H9 (cell line): ENCODE measurements around the gene KIF13A. TPM values are rescaled to one million over a fixed set of nuclear protein-coding genes. Genes with fewer than 3 reads are reported as not detected.

Experiments
- DNase-seq: peaks from one replicate; pipeline ENCODE4 v3.0.0-alpha.2; 2017
- H2AFZ ChIP-seq: one replicate; pipeline ENCODE4 v1.6.1; 2013; ENCODE audit warnings: mild to moderate bottlenecking, low read length, control low read depth, moderate library complexity
- H2AK5ac ChIP-seq: 2 replicates; pipeline ENCODE4 v1.6.1; 2013; ENCODE audit warnings: low read length, control low read depth, mixed read lengths; ENCODE audit not compliant: insufficient read length
- H2BK120ac ChIP-seq: one replicate; pipeline ENCODE4 v1.6.1; 2013; ENCODE audit warnings: low read depth, mild to moderate bottlenecking, low read length, control low read depth, inconsistent platforms; ENCODE audit not compliant: poor library complexity, severe bottlenecking
- H2BK12ac ChIP-seq: 2 replicates; pipeline ENCODE4 v1.6.1; 2013; ENCODE audit warnings: low read length, control low read depth, mixed read lengths, low read depth; ENCODE audit not compliant: insufficient read length
- H2BK15ac ChIP-seq: 2 replicates; pipeline ENCODE4 v1.6.1; 2013; ENCODE audit warnings: low read depth, low read length, control low read depth
- H2BK20ac ChIP-seq: one replicate; pipeline ENCODE4 v1.6.1; 2013; ENCODE audit warnings: low read depth, mild to moderate bottlenecking, low read length, control low read depth, inconsistent platforms; ENCODE audit not compliant: poor library complexity, severe bottlenecking
- H2BK5ac ChIP-seq: 2 replicates; pipeline ENCODE4 v1.6.1; 2013; ENCODE audit warnings: low read length, control low read depth, mixed read lengths; ENCODE audit not compliant: insufficient read length
- H3K14ac ChIP-seq: 2 replicates; pipeline ENCODE4 v1.6.1; 2013; ENCODE audit warnings: low read length, control low read depth; ENCODE audit not compliant: insufficient read depth
- H3K18ac ChIP-seq: 2 replicates; pipeline ENCODE4 v1.6.1; 2013; ENCODE audit warnings: low read depth, mild to moderate bottlenecking, mixed read lengths, low read length, control low read depth; ENCODE audit not compliant: insufficient read length
- H3K23ac ChIP-seq: 2 replicates; pipeline ENCODE4 v1.6.1; 2013; ENCODE audit warnings: low read length, control low read depth, mixed read lengths, low read depth; ENCODE audit not compliant: insufficient read length
- H3K23me2 ChIP-seq: 2 replicates; pipeline ENCODE4 v1.6.1; 2013; ENCODE audit warnings: low read depth, mild to moderate bottlenecking, mixed read lengths, low read length, control low read depth; ENCODE audit not compliant: insufficient read length, poor library complexity, severe bottlenecking
- H3K27ac ChIP-seq: 2 replicates; pipeline ENCODE4 v1.5.1; 2013; ENCODE audit warnings: low read length, control low read depth, mixed read lengths, low read depth; ENCODE audit not compliant: insufficient read length
- H3K27me3 ChIP-seq: 2 replicates; pipeline ENCODE4 v1.6.1; 2013; ENCODE audit warnings: low read length, control low read depth, inconsistent platforms; ENCODE audit not compliant: insufficient read depth
- H3K4ac ChIP-seq: 2 replicates; pipeline ENCODE4 v1.6.1; 2013; ENCODE audit warnings: low read depth, mild to moderate bottlenecking, control low read depth, inconsistent platforms, low read length, moderate library complexity
- H3K4me1 ChIP-seq: 2 replicates; pipeline ENCODE4 v1.6.1; 2013; ENCODE audit warnings: low read length, control low read depth, inconsistent platforms; ENCODE audit not compliant: insufficient read depth
- H3K4me2 ChIP-seq: 2 replicates; pipeline ENCODE4 v1.6.1; 2013; ENCODE audit warnings: low read length, control low read depth, mixed read lengths; ENCODE audit not compliant: insufficient read length, insufficient read depth
- H3K56ac ChIP-seq: 2 replicates; pipeline ENCODE4 v1.6.1; 2013; ENCODE audit warnings: low read depth, mild to moderate bottlenecking, mixed read lengths, low read length, control low read depth; ENCODE audit not compliant: insufficient read length
- H3K79me1 ChIP-seq: 2 replicates; pipeline ENCODE4 v1.6.1; 2013; ENCODE audit warnings: low read depth, mild to moderate bottlenecking, moderate library complexity, low read length, control low read depth, inconsistent platforms; ENCODE audit not compliant: insufficient read depth, poor library complexity, severe bottlenecking
- H3K79me2 ChIP-seq: 2 replicates; pipeline ENCODE4 v1.6.1; 2013; ENCODE audit warnings: low read length, control low read depth, inconsistent platforms; ENCODE audit not compliant: insufficient read depth
- H3K9ac ChIP-seq: 2 replicates; pipeline ENCODE4 v1.6.1; 2013; ENCODE audit warnings: low read length, control low read depth, mixed read lengths; ENCODE audit not compliant: insufficient read length; ENCODE audit errors: extremely low read depth
- H3K9me3 ChIP-seq: one replicate; pipeline ENCODE4 v1.6.1; 2013; ENCODE audit warnings: low read depth, low read length, inconsistent platforms; ENCODE audit not compliant: control insufficient read depth
- H3T11ph ChIP-seq: one replicate; pipeline ENCODE4 v1.6.1; 2013; ENCODE audit warnings: mild to moderate bottlenecking, low read length, control low read depth, inconsistent platforms
- H4K20me1 ChIP-seq: one replicate; pipeline ENCODE4 v1.6.1; 2013; ENCODE audit not compliant: control insufficient read depth, insufficient read length, insufficient read depth
- H4K5ac ChIP-seq: 2 replicates; pipeline ENCODE4 v1.6.1; 2013; ENCODE audit warnings: low read depth, mild to moderate bottlenecking, mixed read lengths, low read length, control low read depth; ENCODE audit not compliant: insufficient read length
- H4K8ac ChIP-seq: replicated peaks from 2 replicates; pipeline ENCODE4 v1.6.1; 2013; ENCODE audit warnings: low read length, control low read depth, mixed read lengths, low read depth; ENCODE audit not compliant: insufficient read length
- H4K91ac ChIP-seq: 2 replicates; pipeline ENCODE4 v1.6.1; 2013; ENCODE audit warnings: low read depth, mild to moderate bottlenecking, moderate library complexity, mixed read lengths, low read length, control low read depth; ENCODE audit not compliant: insufficient read length
- H3K27ac Mint-ChIP-seq, 3 experiments: 2 replicates in 2 of 3; 3 replicates in 1 of 3; pipeline ENCODE4 v1.8.0; 2020 to 2021; ENCODE audit warnings: mixed read lengths in 3 of 3, mild to moderate bottlenecking in 1 of 3, moderate library complexity in 1 of 3
- H3K27me3 Mint-ChIP-seq: 2 replicates; pipeline ENCODE4 v1.8.0; 2021; ENCODE audit warnings: low read depth, mild to moderate bottlenecking, moderate library complexity, mixed read lengths
- H3K36me3 Mint-ChIP-seq, 3 experiments: 2 replicates in 2 of 3; 3 replicates in 1 of 3; pipeline ENCODE4 v1.8.0; 2020 to 2021; ENCODE audit warnings: low read depth in 3 of 3, mixed read lengths in 3 of 3; ENCODE audit not compliant: insufficient read depth in 1 of 3
- H3K4me1 Mint-ChIP-seq, 2 experiments: 2 replicates each; pipeline ENCODE4 v1.8.0; 2020; ENCODE audit warnings: mixed read lengths in 2 of 2
- H3K4me3 Mint-ChIP-seq, 2 experiments: 2 replicates in 1 of 2; 3 replicates in 1 of 2; pipeline ENCODE4 v1.8.0; 2020 to 2021; ENCODE audit warnings: mild to moderate bottlenecking in 2 of 2, mixed read lengths in 2 of 2, moderate library complexity in 1 of 2
- H3K9me3 Mint-ChIP-seq, 2 experiments: 2 replicates in 1 of 2; 3 replicates in 1 of 2; pipeline ENCODE4 v1.8.0; 2020; ENCODE audit warnings: mild to moderate bottlenecking in 2 of 2, mixed read lengths in 2 of 2, moderate library complexity in 1 of 2
- WGBS: extraction: QIAGEN DNeasy Blood & Tissue Kit; methylation state at CpG from one replicate; pipeline ENCODE4 v1.1.7; 2013; ENCODE audit warnings: missing lambda C conversion rate, low lambda C conversion rate, mixed read lengths; ENCODE audit not compliant: insufficient read length; ENCODE audit errors: extremely low coverage; 5-methylcytosine and 5-hydroxymethylcytosine counted together
- total RNA-seq: library from RNA; stranded (reverse); gene quantifications from 2 replicates; pipeline ENCODE4 v1.2.1, GENCODE V29; 2021
- TF ChIP-seq, protein P1 (sequence below): fragments of 200-600 bp; sonication (generic); conservative IDR thresholded peaks from 3 replicates; pipeline ENCODE4 v1.8.0; 2021; ENCODE audit warnings: antibody characterized with exemption, mild to moderate bottlenecking

KIF13A gene
- total RNA-seq, 1 experiment from 2014 or later: 38.2 TPM

- Mint-ChIP-seq H3K27me3 (no peaks in the 10 kb centered on the region), H3K27ac (peak overlapping the region; percentile 36 to 97 (median 96)), H3K4me3 (peak overlapping the region; percentile 11 to 39; a peak in 4 of 5 replicates), H3K4me1 (peaks cover 42 to 51% of the 10 kb centered on the region in 2 experiments), H3K9me3 (peaks cover 0 to 3% of the 10 kb centered on the region in 2 experiments; a peak in 3 of 5 replicates), H3K36me3 (peaks cover 0 to 11% (median 2%) of the 10 kb centered on the region in 3 experiments; a peak in 3 of 7 replicates)
- TF ChIP-seq, protein P1, sequence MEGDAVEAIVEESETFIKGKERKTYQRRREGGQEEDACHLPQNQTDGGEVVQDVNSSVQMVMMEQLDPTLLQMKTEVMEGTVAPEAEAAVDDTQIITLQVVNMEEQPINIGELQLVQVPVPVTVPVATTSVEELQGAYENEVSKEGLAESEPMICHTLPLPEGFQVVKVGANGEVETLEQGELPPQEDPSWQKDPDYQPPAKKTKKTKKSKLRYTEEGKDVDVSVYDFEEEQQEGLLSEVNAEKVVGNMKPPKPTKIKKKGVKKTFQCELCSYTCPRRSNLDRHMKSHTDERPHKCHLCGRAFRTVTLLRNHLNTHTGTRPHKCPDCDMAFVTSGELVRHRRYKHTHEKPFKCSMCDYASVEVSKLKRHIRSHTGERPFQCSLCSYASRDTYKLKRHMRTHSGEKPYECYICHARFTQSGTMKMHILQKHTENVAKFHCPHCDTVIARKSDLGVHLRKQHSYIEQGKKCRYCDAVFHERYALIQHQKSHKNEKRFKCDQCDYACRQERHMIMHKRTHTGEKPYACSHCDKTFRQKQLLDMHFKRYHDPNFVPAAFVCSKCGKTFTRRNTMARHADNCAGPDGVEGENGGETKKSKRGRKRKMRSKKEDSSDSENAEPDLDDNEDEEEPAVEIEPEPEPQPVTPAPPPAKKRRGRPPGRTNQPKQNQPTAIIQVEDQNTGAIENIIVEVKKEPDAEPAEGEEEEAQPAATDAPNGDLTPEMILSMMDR: no peak
- peak overlapping the region; percentile 98 for H2BK12ac ChIP-seq
- H3K27me3 ChIP-seq: no peaks in the 10 kb centered on the region
- H3K79me1 ChIP-seq: no peaks in the 10 kb centered on the region
- peak overlapping the region; percentile 49 for H2AFZ ChIP-seq
- peak overlapping the region; percentile 56 for H3K9ac ChIP-seq
- no peaks in the 10 kb centered on the region for H4K20me1 ChIP-seq
- H2BK20ac ChIP-seq: no peak overlapping the region
- no peak overlapping the region for H4K91ac ChIP-seq
- H3K23me2 ChIP-seq: no peaks in the 10 kb centered on the region
- DNase-seq: peak; percentile 81
- peak overlapping the region; percentile 89 for H3T11ph ChIP-seq
- peak overlapping the region; percentile 74 for H3K18ac ChIP-seq
- no CpG with 5 or more reads among the region's 11 CpGs for WGBS
- no peak overlapping the region for H3K56ac ChIP-seq
- H3K27ac ChIP-seq: peak overlapping the region; percentile 81
- H3K14ac ChIP-seq: peak overlapping the region; percentile 66; the same call in 1 of the 2 replicates
- no peak overlapping the region for H3K23ac ChIP-seq
- H4K5ac ChIP-seq: peak overlapping the region; percentile 89
- no peak overlapping the region for H4K8ac ChIP-seq
- H3K4ac ChIP-seq: no peak overlapping the region; the same call in 1 of the 2 replicates
- H3K4me2 ChIP-seq: peak overlapping the region; percentile 20
- H2BK15ac ChIP-seq: no peak overlapping the region
- no peaks in the 10 kb centered on the region for H3K79me2 ChIP-seq
- peak overlapping the region; percentile 56 for H2BK5ac ChIP-seq
- H2BK120ac ChIP-seq: peak overlapping the region; percentile 76
- peaks cover 11% of the 10 kb centered on the region for H3K4me1 ChIP-seq
- no peak overlapping the region for H2AK5ac ChIP-seq
- H3K9me3 ChIP-seq: no peaks in the 10 kb centered on the region
Observed at GRCh38 chr6:18022398-18023231, 35.2 kb upstream of the KIF13A start.
